HG03354 (cell line): ENCODE results near the gene SLC66A1.
"Not testable (repeated sequence)": the region's sequence is repeated elsewhere in the genome, so short reads cannot be mapped to it uniquely, and the experiment has no call there.

Experiments used
- ATAC-seq: cut with Tn5 transposase; IDR thresholded peaks from one replicate; pipeline ENCODE4 v1.9.1; 2021; ENCODE audit warnings: mild to moderate bottlenecking; ENCODE audit not compliant: unreplicated experiment, poor library complexity, severe bottlenecking

Gene SLC66A1

DNA sequence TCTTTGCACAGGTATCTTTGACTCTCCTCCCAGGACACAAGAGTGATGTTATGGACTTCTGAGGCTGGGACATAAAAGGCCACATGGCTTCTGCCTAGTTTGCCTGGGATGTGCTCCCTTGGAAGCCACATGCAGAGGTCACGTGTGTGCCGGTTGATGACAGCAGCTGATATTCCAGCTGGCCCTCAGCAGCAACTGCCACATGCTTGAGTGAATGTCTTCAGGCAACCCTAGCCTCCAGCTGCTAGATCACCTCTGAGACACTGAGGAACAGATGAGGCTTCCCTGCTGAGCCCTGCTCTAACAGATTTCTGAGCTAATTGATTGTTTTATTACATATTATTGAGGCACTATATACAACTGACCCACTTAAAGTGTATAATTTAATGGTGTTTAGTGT, 11.9 kb upstream of the SLC66A1 start:
- ATAC-seq: no peak

DNA sequence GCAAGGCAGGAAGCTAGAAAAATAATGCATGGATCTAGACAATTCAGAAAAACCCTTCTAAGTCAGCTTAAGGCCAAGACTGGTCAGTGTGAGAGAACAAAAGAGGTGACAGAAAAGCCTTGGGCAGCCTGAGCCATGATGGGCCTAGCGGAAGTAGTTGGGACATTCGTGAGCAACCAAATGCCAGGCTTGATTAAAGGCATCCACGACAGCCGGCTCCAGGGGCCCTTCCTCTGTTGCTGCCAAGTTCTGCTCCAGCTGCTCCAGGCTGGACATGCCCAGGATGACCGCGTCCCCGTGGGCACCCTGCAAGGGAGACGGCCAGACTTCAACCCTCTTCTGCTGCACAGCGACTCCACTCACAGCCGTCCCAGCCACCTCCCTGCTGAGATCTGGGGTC, 8.0 kb upstream of the SLC66A1 start:
- ATAC-seq: not testable (repeated sequence)

DNA sequence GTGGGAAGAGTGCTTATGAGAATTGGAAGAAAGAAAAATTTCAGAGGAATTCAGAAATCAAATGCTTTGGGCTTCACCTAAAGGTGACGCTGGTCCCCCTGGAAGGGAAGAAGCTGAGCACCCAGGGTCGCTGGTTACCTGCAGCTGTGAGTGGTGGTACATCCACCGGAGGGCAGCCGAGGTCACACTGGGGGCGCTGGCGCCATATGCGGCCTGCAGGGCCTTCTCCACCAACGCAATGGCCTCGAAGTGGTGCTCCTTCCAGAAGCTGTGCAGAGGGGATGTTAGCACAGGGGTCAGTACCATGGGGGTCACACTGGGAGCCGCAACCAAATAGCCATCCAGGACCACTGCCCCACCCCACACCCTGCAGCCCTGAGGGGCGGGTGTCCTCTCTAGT, 6.2 kb upstream of the SLC66A1 start:
- no peak for ATAC-seq

DNA sequence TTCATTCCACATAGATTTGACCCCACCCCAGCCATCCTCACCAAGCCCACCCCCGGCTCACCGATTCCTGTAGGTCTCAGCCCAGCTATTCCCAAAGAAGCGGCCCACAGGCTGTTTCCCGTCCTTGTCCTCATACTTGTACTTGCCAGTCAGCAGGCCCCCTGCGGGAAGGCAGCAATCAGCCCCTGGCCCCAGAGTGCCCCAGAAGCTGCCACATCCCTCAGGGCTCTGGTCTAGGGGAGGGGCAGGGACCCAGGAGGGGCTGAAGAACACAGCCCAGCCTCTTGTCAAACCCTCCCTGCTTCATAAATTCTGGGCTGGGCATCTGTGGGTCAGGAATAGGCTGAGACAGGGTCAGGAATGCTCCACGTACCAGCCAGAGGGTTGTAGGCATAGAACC, 5.2 kb upstream of the SLC66A1 start:
- ATAC-seq: no peak

DNA sequence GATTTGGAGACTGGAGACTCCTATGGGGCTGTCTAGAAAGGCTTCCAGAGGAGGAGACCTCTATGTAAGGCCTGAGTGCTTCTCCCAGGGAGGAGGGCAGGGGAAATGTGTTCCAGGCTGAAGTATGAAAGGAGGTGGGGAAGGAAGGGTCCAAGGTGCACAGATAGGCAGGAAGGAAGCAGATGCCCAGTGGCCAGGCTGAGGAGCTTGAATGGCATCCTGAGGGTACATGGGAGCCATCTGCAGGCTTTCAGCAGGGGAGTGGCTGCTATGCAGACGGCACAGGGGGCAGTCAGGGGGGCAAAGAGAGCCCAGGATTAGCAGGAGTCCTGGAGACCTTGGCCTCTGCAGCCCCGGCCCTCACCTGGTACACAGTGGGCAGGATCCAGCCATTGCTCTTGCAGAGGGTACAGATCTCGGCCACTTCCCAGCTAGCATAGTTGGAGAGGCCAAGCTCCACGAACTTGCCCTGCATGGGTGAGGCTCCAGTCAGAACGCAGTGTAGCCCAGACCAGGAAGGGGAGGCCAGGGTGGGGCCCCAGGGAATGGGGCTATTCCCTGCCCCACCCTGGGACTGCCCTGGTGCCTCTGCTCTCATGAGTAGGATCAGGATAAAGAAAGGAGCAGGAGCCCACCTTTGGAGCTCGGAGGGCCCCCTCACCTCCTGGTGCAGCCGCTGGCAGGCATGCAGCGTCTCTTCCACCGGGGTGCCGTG, 4.2 kb upstream of the SLC66A1 start:
- ATAC-seq: no peak

- ATAC-seq: no peak
These were observed 3.6 kb upstream of the SLC66A1 start for GRCh38 chr1:19308509-19308907.

DNA sequence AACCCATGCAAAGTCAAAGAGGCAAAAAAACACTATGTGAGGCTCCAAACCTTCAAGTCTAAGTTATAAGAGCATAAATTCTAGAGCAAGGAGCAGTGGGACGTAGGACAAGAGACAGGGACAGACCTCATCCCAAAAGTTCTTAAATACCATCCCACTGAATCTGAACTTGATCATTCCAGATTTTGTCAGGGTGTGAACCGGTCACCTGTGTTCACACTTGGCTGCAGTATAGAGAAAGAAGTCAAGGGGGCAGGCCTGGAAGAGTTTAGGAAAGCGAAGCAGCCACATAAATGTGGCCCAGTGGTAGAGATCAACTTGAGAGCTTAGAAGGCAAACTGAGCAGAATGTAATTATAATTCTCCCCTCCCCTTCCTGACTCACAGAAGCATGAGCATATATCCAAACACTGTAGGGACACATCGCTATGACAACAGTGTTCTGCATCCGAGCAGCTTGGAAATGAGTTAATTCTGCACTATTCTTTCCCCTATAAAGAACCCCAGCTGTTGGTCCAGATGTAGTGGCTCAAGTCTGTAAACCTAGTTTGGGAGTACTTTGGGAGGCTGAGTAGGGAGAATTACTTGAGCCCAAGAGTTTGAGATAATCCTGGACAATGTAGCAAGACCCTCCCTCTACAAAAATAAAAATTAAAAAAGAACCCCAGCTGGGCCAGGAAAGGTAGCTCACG, 2.9 kb upstream of the SLC66A1 start:
- ATAC-seq: no peak

DNA sequence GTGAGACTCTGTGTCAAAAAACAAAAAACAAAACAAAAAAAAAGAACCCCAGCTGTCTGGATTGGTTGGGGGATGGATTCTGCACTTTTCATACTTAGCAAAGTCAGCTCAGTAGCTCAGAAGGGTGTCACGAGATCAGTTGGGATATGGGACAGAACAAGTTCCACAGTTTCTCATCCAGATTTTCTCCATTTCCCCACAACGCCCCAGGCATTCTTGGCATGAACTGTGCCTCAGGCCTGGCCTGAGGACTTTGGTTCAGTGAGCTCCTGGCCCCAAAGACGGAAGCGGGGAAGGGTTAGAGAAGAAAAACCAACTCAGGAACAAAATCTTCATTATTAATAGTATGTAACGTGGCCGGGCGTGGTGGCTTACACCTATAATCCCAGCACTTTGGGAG, 2.1 kb upstream of the SLC66A1 start:
- no peak for ATAC-seq

DNA sequence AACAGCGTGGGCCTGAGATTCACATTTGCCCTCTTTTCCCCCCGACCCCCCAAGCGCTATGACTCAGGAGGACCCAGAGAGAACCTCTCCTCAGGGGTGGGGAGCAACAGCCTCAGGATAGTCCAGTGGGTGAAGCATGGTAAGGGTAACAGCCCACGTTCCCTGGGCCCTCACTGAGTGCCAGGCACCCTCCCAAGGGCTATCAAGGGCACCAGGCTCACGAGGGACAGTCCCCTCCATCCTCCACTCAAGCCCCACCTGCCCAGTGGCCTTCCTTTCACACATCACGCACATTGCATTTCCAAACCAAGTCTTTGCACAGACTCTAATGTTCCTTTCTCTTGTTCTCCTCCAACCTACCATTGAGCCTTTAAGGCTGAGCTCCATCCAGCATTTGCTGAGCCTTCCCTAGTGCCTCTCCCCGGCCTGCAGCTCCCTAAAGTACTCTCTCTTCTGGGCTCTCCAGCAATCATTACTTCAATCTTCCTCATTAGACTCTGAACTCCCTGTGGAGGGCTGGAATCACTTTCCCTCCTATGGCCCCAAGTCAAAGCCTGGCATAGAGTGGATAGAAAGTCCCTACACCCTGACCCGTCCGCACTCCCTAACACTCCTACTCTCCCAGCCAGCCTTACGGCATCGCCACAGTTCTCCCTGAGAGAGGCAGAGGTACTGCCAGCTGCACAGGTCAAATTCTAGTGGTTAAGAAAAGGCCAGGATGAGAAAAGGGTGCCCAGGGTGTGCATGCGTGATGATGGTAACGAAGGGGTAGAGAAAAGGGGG, 1.2 kb upstream of the SLC66A1 start:
- ATAC-seq: no peak

- ATAC-seq: peak; percentile 14
These were observed 609 bp upstream of the SLC66A1 start for GRCh38 chr1:19311503-19311930.

DNA sequence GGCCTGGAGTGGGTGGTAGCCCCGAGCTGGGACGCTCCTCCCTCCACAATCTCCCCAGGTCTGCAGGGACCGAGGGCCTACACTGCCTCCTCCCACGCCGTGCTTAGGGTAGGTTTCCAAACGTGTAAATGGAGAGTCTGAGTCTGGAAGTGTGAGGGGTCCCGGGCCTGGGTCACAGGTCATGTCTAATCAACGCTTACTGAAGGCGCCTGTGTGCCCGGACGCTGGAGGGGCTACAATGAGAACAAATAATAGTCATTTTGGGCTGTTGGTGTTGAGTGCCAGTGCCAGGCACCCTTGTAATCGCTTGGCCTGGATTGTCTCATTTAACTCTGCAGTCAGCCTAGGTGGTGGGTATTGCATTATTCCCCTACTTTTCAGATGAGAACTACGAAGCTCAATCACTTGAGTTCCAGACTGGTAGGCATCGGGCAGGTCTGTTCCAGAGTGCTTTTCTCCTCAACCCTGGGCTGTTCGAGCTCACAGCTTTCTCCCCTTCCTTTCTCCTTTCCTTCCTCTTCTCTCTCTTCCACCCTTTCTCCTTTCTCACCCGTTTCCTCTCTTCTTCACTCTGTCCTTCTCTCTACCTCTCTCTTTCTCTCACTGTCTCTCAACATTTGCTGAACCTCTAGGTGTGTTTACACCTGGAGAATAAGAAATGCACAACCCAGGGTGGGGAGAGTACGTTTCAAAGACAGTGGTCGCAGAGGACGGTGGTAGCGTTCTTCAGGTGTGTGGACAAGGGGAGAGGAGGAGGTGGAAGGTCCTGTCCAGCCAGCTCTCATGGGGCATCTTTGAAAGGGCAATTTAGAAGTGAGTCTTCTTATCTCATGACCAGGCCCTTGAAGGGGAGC, 883 bp downstream of the SLC66A1 start:
- ATAC-seq: peak; percentile 12

DNA sequence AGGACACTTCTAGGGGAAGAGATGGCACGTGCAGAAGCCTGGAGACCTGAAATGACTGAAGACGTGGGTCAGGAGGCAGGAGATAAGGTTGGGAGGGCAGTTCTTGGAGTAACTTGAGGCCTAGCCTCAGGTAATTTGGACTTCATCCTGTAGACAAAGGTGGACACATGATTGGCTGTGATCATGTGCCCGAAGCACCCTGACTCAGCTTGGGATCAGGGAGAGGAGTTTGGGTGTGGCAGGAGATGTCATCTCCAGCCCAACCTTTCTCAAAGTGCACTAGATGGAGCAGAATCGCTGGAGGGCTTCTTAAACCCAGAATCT, 1.5 kb downstream of the SLC66A1 start:
- no peak for ATAC-seq

DNA sequence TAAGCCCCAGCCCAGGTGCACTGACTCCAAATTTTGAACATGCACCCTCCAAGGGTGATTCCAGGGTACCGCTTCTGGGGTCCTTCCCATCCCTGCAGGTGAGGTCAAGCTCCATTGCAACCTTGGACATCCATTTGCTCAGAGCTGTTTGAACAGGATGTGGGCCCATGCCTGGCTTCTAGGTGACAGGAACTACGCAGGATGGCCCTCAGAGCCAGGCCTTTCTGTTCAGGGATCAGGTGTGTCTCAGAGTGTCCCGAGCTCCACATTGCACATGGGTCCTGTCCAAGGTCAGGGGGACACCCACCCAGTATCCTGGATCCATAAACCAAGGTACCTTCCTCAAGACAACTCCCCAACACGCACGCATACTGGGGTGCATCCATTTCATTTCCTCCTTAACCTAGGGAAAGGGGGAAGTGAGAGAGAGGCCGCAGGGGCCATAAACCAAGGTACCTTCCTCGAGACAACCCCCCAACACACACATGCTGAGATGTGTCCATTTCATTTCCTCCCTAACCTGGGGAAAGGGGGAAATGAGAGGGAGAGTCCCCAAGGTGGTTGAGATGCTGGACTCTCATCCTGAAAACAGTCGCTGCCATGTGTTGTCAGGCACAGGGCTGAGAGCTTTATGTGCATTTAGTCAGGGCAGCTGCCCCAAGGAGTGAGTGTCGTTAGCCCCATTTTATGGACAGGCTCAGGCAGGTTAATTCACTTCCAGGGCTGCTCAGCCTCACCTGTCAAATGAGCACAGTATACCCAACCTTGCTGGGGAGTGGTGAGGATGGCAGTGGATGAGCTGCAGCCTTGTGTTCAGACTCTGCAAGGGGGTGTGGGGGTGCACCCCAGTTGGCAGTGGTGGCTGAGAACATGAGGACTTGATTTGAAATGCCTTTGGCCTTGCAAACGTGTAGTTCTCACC, 2.1 kb downstream of the SLC66A1 start:
- no peak for ATAC-seq

GRCh38 chr1:19315378-19316198, 3.5 kb downstream of the SLC66A1 start:
- ATAC-seq: peak; percentile 50

DNA sequence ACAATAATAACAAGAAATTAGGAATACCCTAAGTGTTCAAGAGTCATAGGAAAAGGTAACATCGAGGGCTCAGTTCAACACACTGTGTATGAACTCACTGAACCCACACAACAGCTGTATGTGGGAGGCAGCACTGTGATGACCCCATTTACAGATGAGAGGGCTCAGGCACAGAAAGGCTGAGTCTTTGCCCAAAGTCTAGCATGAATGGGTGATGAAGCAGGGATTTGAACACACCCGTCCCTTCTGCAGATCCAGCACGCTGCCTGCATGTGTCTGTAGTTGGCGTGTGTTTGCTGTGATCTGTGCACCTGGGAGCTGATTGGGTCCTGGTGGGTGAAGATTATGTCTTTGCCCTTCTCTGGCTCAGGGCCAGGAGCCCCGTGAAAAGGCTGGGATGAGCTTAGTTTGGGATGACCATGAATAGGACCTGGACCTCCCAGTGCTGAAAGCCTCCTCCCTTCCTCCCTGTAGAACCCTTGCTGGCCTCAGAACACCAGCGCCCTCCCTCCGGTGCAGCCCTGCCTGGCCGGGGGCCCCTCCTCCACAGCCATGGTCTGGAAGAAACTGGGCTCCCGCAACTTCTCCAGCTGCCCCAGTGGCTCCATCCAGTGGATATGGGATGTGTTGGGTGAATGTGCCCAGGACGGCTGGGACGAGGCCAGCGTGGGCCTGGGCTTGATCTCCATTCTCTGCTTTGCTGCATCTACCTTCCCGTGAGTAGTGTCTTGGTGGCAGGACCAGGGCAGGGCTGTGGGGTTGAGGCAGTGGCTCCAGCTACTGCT, 5.2 kb downstream of the SLC66A1 start:
- no peak for ATAC-seq

GRCh38 chr1:19319196-19319595, 7.1 kb downstream of the SLC66A1 start:
- no peak for ATAC-seq

GRCh38 chr1:19321071-19321470, 8.9 kb downstream of the SLC66A1 start:
- no peak for ATAC-seq
